Liver (tissue), 9 donors: ENCODE data around the gene ATXN7L1. TPM values are rescaled to one million over a fixed set of nuclear protein-coding genes. Genes with fewer than 3 reads are reported as not detected.
"Not testable (repeated sequence)": the region's sequence is repeated elsewhere in the genome, so short reads cannot be mapped to it uniquely, and the experiment has no call there.

Source experiments
- DNase-seq: peaks from one replicate; pipeline ENCODE4 v3.0.0-alpha.2; 2017; ENCODE audit warnings: low spot score
- H3K27ac ChIP-seq, 2 donors: one replicate each; pipeline ENCODE4 v1.7.0; 2013; ENCODE audit warnings: inconsistent platforms in 2 of 2, low read length in 2 of 2, control low read depth in 1 of 2, low read depth in 1 of 2, mild to moderate bottlenecking in 1 of 2
- H3K27me3 ChIP-seq, 4 donors: one replicate each; pipeline versions ENCODE4 v1.6.1 to v1.7.0; 2013; ENCODE audit warnings: low read length in 3 of 4, inconsistent platforms in 1 of 4, mild to moderate bottlenecking in 1 of 4, moderate library complexity in 1 of 4; ENCODE audit not compliant: control insufficient read depth in 4 of 4, insufficient read depth in 4 of 4
- H3K36me3 ChIP-seq, 4 donors: one replicate each; pipeline versions ENCODE4 v1.6.1 to v1.7.0; 2013; ENCODE audit warnings: low read length in 3 of 4, mild to moderate bottlenecking in 3 of 4, low read depth in 1 of 4, moderate library complexity in 1 of 4; ENCODE audit not compliant: control insufficient read depth in 4 of 4, insufficient read depth in 3 of 4
- H3K4me1 ChIP-seq, 4 donors: one replicate each; pipeline versions ENCODE4 v1.6.1 to v1.7.0; 2013; ENCODE audit warnings: low read length in 3 of 4, mild to moderate bottlenecking in 3 of 4, moderate library complexity in 1 of 4; ENCODE audit not compliant: control insufficient read depth in 4 of 4, insufficient read depth in 4 of 4
- H3K4me3 ChIP-seq, 3 donors: one replicate each; pipeline versions ENCODE4 v1.6.1 to v1.7.0; 2013; ENCODE audit warnings: low read length in 3 of 3, control low read depth in 1 of 3, low read depth in 1 of 3, mild to moderate bottlenecking in 1 of 3
- H3K9ac ChIP-seq, 2 donors: one replicate each; pipeline ENCODE4 v1.7.0; 2013; ENCODE audit warnings: low read length in 2 of 2, mild to moderate bottlenecking in 2 of 2, moderate library complexity in 2 of 2, control low read depth in 1 of 2, low read depth in 1 of 2
- H3K9me3 ChIP-seq, 4 donors: one replicate each; pipeline versions ENCODE4 v1.6.1 to v1.7.0; 2013; ENCODE audit warnings: low read length in 3 of 4; ENCODE audit not compliant: control insufficient read depth in 4 of 4
- EGR1 ChIP-seq, 2 donors: IDR thresholded peaks; 2 replicates each; pipeline ENCODE4 v1.6.1; 2016 to 2018; ENCODE audit warnings: antibody characterized with exemption in 2 of 2, low read depth in 2 of 2
- FOXA1 ChIP-seq: IDR thresholded peaks from 2 replicates; pipeline ENCODE4 v1.6.1; 2016; ENCODE audit warnings: antibody characterized with exemption
- FOXA2 ChIP-seq: IDR thresholded peaks from 2 replicates; pipeline ENCODE4 v1.6.1; 2016; ENCODE audit warnings: antibody characterized with exemption
- GABPA ChIP-seq, 2 donors: IDR thresholded peaks in 1 of 2; conservative IDR thresholded peaks in 1 of 2; 2 replicates each; pipeline ENCODE4 v1.6.1; 2016; ENCODE audit warnings: antibody characterized with exemption in 2 of 2, mild to moderate bottlenecking in 1 of 2, moderate library complexity in 1 of 2
- JUND ChIP-seq, 2 donors: IDR thresholded peaks; 2 replicates each; pipeline ENCODE4 v1.6.1; 2016; ENCODE audit warnings: antibody characterized with exemption in 2 of 2
- RAD21 ChIP-seq, 2 donors: IDR thresholded peaks; 2 replicates each; pipeline ENCODE4 v1.6.1; 2016; ENCODE audit warnings: antibody characterized with exemption in 2 of 2, mild to moderate bottlenecking in 2 of 2
- REST ChIP-seq: IDR thresholded peaks from 2 replicates; pipeline ENCODE4 v1.6.1; 2016; ENCODE audit warnings: antibody characterized with exemption, mild to moderate bottlenecking
- RXRA ChIP-seq, 2 donors: IDR thresholded peaks; 2 replicates each; pipeline ENCODE4 v1.6.1; 2017 to 2018; ENCODE audit warnings: antibody characterized with exemption in 2 of 2, mild to moderate bottlenecking in 1 of 2
- YY1 ChIP-seq: IDR thresholded peaks from 2 replicates; pipeline ENCODE4 v1.6.1; 2016; ENCODE audit warnings: antibody characterized with exemption, mild to moderate bottlenecking
- WGBS: extraction: QIAGEN DNeasy Blood & Tissue Kit; methylation state at CpG from one replicate; pipeline ENCODE4 v1.1.7; 2013; 5-methylcytosine and 5-hydroxymethylcytosine counted together
- polyA plus RNA-seq, 2 donors: library from polyadenylated mRNA; stranded (reverse) in 1 of 2; unstranded in 1 of 2; fragments of 200-250 nt in 1 of 2; fragments of >200 nt in 1 of 2; fragmentation: Nextera tagmentation in 1 of 2; extraction: Ambion mirVana in 1 of 2; gene quantifications; one replicate each; pipeline versions ENCODE4 v1.2.1 to v1.2.3, GENCODE V29; 2013 to 2015
- total RNA-seq, 2 donors: library from RNA; depleted of rRNA; stranded (reverse); fragments of >200 nt; gene quantifications; one replicate each; pipeline ENCODE4 v1.2.3, GENCODE V29; 2014
- TF ChIP-seq, protein P1 (sequence below): fragments of 150-350 bp; IDR thresholded peaks from 2 replicates; pipeline ENCODE4 v1.5.1; 2017; ENCODE audit warnings: improper control_type of control experiment, low read depth, low read length; ENCODE audit not compliant: missing input control
- donor health status: healthy.
- donor health status: healthy.
- donor health status: healthy.
- donor health status: healthy.
- donor health status: healthy.

Gene ATXN7L1
- total and polyA plus RNA-seq, 4 donors, result 2.1 to 7.4 (median 5.3) TPM

DNA sequence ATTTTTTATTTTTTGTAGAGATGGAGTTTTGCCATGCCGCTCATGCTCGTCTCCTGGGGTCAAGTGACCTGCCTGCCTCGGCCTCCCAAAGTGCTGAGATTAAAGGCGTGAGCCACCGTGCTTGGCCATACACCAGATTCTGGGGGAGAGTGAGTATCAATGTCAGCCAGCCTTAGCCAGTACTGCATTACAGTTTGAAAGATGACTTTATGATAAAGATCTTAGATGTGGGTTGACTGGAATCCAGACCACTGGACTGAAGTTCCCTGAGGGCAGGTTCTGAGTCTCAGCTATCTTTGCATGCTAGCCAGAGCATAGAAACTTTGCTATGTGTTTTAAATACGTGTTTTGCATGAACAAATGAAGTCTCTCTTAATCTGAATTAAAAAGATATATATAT lies 177.9 kb downstream of the ATXN7L1 start (continued):
- TF ChIP-seq YY1 (no peak), EGR1 (IDR thresholded peaks at IDR 0.05; ENCODE audit: low read depth in 2 of 2) (no peak)

DNA sequence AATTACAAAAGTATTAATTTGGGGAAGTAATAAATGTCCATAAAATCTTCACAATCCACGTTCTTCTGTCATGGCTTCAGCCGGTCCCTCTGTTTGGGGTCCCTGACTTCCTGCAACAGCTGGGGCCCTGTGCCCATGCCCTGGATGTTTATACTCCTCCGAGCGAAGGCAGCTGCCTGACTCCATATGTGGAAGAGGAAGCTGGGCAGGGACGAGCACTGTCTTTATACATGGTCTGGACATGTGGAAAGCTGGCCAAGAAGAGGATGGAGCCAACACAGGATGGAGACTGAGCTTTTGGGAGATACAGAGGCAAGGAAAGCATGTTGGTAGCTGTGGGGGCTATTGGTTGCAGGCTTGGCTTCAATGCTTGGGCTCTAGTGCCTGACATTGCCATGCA lies 178.6 kb downstream of the ATXN7L1 start:
- WGBS, result 95% methylated on average over 5 of the region's 5 CpGs
- no peaks in the 10 kb centered on the region for H3K4me1 ChIP-seq
- no peak overlapping the region for H3K9ac ChIP-seq
- H3K4me3 ChIP-seq, result no peak overlapping the region
- DNase-seq, result no peak
- no peak overlapping the region for H3K27ac ChIP-seq
- TF ChIP-seq GABPA (IDR thresholded peaks at IDR 0.05 in 1 of 2, conservative IDR thresholded peaks at IDR 0.05 in 1 of 2) (no peak), FOXA2 (no peak)
- H3K9me3 ChIP-seq, result no peaks in the 10 kb centered on the region
- H3K36me3 ChIP-seq, result no peaks in the 10 kb centered on the region
- no peaks in the 10 kb centered on the region for H3K27me3 ChIP-seq

- H3K9me3 ChIP-seq, H3K4me1 ChIP-seq, DNase-seq, H3K4me3 ChIP-seq, H3K27ac ChIP-seq, H3K27me3 ChIP-seq, H3K36me3 ChIP-seq, H3K9ac ChIP-seq: not testable (repeated sequence)
- 90% methylated on average over 11 of the region's 11 CpGs for WGBS
Measured at GRCh38 chr7:105697169-105697568, 179.2 kb downstream of the ATXN7L1 start.

GRCh38 chr7:105693576-105693975 lies 182.8 kb downstream of the ATXN7L1 start:
- DNase-seq, result no peak
- WGBS, result 82% methylated on average over 3 of the region's 3 CpGs
- no peaks in the 10 kb centered on the region for H3K27me3 ChIP-seq
- H3K4me3 ChIP-seq, result no peak overlapping the region
- H3K4me1 ChIP-seq, result peaks cover 0 to 10% (median 6%) of the 10 kb centered on the region in 4 donors
- H3K9ac ChIP-seq, result no peak overlapping the region
- H3K36me3 ChIP-seq, result no peaks in the 10 kb centered on the region
- no peak overlapping the region for H3K27ac ChIP-seq
- H3K9me3 ChIP-seq, result no peaks in the 10 kb centered on the region
- TF ChIP-seq REST, result no peak
- TF ChIP-seq JUND (IDR thresholded peaks at IDR 0.05), result no peak
- TF ChIP-seq, protein P1, sequence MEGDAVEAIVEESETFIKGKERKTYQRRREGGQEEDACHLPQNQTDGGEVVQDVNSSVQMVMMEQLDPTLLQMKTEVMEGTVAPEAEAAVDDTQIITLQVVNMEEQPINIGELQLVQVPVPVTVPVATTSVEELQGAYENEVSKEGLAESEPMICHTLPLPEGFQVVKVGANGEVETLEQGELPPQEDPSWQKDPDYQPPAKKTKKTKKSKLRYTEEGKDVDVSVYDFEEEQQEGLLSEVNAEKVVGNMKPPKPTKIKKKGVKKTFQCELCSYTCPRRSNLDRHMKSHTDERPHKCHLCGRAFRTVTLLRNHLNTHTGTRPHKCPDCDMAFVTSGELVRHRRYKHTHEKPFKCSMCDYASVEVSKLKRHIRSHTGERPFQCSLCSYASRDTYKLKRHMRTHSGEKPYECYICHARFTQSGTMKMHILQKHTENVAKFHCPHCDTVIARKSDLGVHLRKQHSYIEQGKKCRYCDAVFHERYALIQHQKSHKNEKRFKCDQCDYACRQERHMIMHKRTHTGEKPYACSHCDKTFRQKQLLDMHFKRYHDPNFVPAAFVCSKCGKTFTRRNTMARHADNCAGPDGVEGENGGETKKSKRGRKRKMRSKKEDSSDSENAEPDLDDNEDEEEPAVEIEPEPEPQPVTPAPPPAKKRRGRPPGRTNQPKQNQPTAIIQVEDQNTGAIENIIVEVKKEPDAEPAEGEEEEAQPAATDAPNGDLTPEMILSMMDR, result no peak
- no peak for TF ChIP-seq RAD21 (IDR thresholded peaks at IDR 0.05)
- TF ChIP-seq FOXA1, result no peak
- no peak for TF ChIP-seq RXRA (IDR thresholded peaks at IDR 0.05)
- TF ChIP-seq EGR1 (IDR thresholded peaks at IDR 0.05; ENCODE audit: low read depth in 2 of 2), result no peak
